Left ventricle myocardium superior (tissue), 1 donor: ENCODE measurements around the gene PRADC1. TPM values are rescaled to one million over a fixed set of nuclear protein-coding genes. Genes with fewer than 3 reads are reported as not detected.

Experiments
- ATAC-seq: fragments of 200-7000 bp; cut with Tn5 transposase; one replicate; pipeline ENCODE4 v1.9.1; 2020; ENCODE audit warnings: mild to moderate bottlenecking, moderate library complexity
- DNase-seq: peaks from one replicate; pipeline ENCODE4 v3.0.0-alpha.2; 2020
- intact Hi-C: fragments of 100-400 bp; cut with micrococcal nuclease; formaldehyde crosslinking; loops from one replicate; pipeline ENCODE4 v1.11.0; 2022
- total RNA-seq: library from RNA; stranded (reverse); fragmentation: NEBNext Ultra II Directional; extraction: Animal tissue kit (Norgen Biotek cat#: 25700); gene quantifications from one replicate; pipeline ENCODE4 v1.2.1, GENCODE V29; 2021
- donor health status: DM: no; HTN: yes; CAD: no; lungs with severe emphysema.

PRADC1 gene
- total RNA-seq, 1 donor from 2014 or later: 97.7 TPM

GRCh38 chr2:73243884-73244570 lies 11.0 kb upstream of the PRADC1 start:
- DNase-seq: no peak
- peak; percentile 81 for ATAC-seq
- intact Hi-C loops: no loop called here

GRCh38 chr2:73239776-73240175 lies 6.7 kb upstream of the PRADC1 start:
- intact Hi-C loops: no loop called here
- no peak for ATAC-seq

GRCh38 chr2:73238976-73239375 lies 5.9 kb upstream of the PRADC1 start:
- no peak for DNase-seq
- intact Hi-C loops: no loop called here
- no peak for ATAC-seq

More at GRCh38 chr2:73239776-73240175, 6.7 kb upstream of the PRADC1 start:
- no peak for DNase-seq

GRCh38 chr2:73238149-73238548 lies 5.1 kb upstream of the PRADC1 start:
- intact Hi-C loops: no loop called here
- ATAC-seq (no peak), DNase-seq (no peak)

- intact Hi-C loops: no loop called here
- DNase-seq (no peak), ATAC-seq (no peak)
Observed at GRCh38 chr2:73237168-73237567, 4.1 kb upstream of the PRADC1 start.

GRCh38 chr2:73235315-73236028 lies 2.4 kb upstream of the PRADC1 start:
- ATAC-seq (no peak), DNase-seq (no peak)
- intact Hi-C loops: no loop called here

- peak; percentile 87 for DNase-seq
- peak; percentile 89 for ATAC-seq
- intact Hi-C loops: no loop called here
Observed at GRCh38 chr2:73233932-73234832, 1.1 kb upstream of the PRADC1 start, which contains the start of gene CCT7. Gene CCT7 (plus strand): TSS chr2:73234308. CDS start chr2:73234379, 71 bp downstream.

GRCh38 chr2:73232403-73233153 lies 461 bp downstream of the PRADC1 start:
- DNase-seq: no peak
- intact Hi-C loops: no loop called here
- ATAC-seq: peak; percentile 0

GRCh38 chr2:73228631-73229030 lies 4.4 kb downstream of the PRADC1 start:
- DNase-seq (no peak), ATAC-seq (no peak)
- intact Hi-C loops: no loop called here

- ATAC-seq: no peak
- intact Hi-C loops: no loop called here
- no peak for DNase-seq
Observed at GRCh38 chr2:73227086-73227485, 6.0 kb downstream of the PRADC1 start.

GRCh38 chr2:73225513-73226360 lies 7.3 kb downstream of the PRADC1 start:
- DNase-seq (no peak), ATAC-seq (peak; percentile 60)

GRCh38 chr2:73223821-73224220 lies 9.2 kb downstream of the PRADC1 start:
- ATAC-seq (no peak), DNase-seq (no peak)
- intact Hi-C loops: no loop called here

More at GRCh38 chr2:73225513-73226360, 7.3 kb downstream of the PRADC1 start:
- intact Hi-C loops: no loop called here

GRCh38 chr2:73218298-73218697 lies 14.7 kb downstream of the PRADC1 start:
- intact Hi-C loops: no loop called here
- DNase-seq (no peak), ATAC-seq (peak; percentile 45)

GRCh38 chr2:73217826-73218225 lies 15.2 kb downstream of the PRADC1 start:
- DNase-seq: no peak
- no peak for ATAC-seq
- intact Hi-C loops: no loop called here

- intact Hi-C loops: no loop called here
- ATAC-seq (no peak), DNase-seq (no peak)
Observed at GRCh38 chr2:73217160-73217559, 15.9 kb downstream of the PRADC1 start.

- ATAC-seq (no peak), DNase-seq (no peak)
- intact Hi-C loops: no loop called here
Observed at GRCh38 chr2:73215254-73215653, 17.8 kb downstream of the PRADC1 start.

- DNase-seq (peak; percentile 92), ATAC-seq (peak; percentile 94)
- intact Hi-C loops: no loop called here
Observed at GRCh38 chr2:73214120-73215035, 18.7 kb downstream of the PRADC1 start, which contains the start of gene SMYD5. Gene SMYD5 (plus strand): TSS chr2:73214245. CDS start chr2:73214267, 22 bp downstream.
